GM23338 (cell line): ENCODE data around the gene MLLT10. TPM values are rescaled to one million over a fixed set of nuclear protein-coding genes. Genes with fewer than 3 reads are reported as not detected.

Source experiments
- ATAC-seq: fragments of 200-7000 bp; cut with Tn5 transposase; 3 replicates; pipeline ENCODE4 v1.9.1; 2020
- DNase-seq: peaks from one replicate; pipeline ENCODE4 v3.0.0-alpha.2; 2015; ENCODE audit warnings: low spot score
- H2AFZ ChIP-seq: fragments of 200-600 bp; sonication (generic); 2 replicates; pipeline ENCODE4 v1.8.0; 2016; ENCODE audit warnings: antibody characterized with exemption, mild to moderate bottlenecking, moderate library complexity
- H3F3A ChIP-seq: fragments of 200-600 bp; sonication (generic); replicated peaks from 2 replicates; pipeline ENCODE4 v1.8.0; 2017; ENCODE audit warnings: antibody characterized with exemption, mixed run types, low read depth
- H3K27ac ChIP-seq: fragments of 200-600 bp; sonication (generic); 2 replicates; pipeline ENCODE4 v1.6.1; 2016; ENCODE audit warnings: low read depth
- H3K27me3 ChIP-seq: fragments of 200-600 bp; sonication (generic); 2 replicates; pipeline ENCODE4 v1.8.0; 2016; ENCODE audit warnings: mild to moderate bottlenecking, mixed run types, moderate library complexity; ENCODE audit not compliant: insufficient read depth
- H3K36me3 ChIP-seq: fragments of 200-600 bp; sonication (generic); 2 replicates; pipeline ENCODE4 v1.8.0; 2016; ENCODE audit warnings: mild to moderate bottlenecking; ENCODE audit not compliant: insufficient read depth
- H3K4me1 ChIP-seq: fragments of 200-600 bp; sonication (generic); 2 replicates; pipeline ENCODE4 v1.8.0; 2016; ENCODE audit warnings: mild to moderate bottlenecking, moderate library complexity; ENCODE audit not compliant: insufficient read depth
- H3K4me2 ChIP-seq: fragments of 200-600 bp; sonication (generic); 2 replicates; pipeline ENCODE4 v1.7.1; 2017; ENCODE audit warnings: mixed run types
- H3K4me3 ChIP-seq: fragments of 200-600 bp; sonication (generic); 2 replicates; pipeline ENCODE4 v1.6.1; 2016; ENCODE audit warnings: mixed run types
- H3K79me2 ChIP-seq: fragments of 200-600 bp; sonication (generic); replicated peaks from 2 replicates; pipeline ENCODE4 v1.8.0; 2017; ENCODE audit warnings: mild to moderate bottlenecking; ENCODE audit not compliant: insufficient read depth
- H3K9me2 ChIP-seq: fragments of 200-600 bp; sonication (generic); 2 replicates; pipeline ENCODE4 v1.8.0; 2017; ENCODE audit not compliant: insufficient read depth
- H4K20me1 ChIP-seq: fragments of 200-600 bp; sonication (generic); replicated peaks from 2 replicates; pipeline ENCODE4 v1.8.0; 2017; ENCODE audit warnings: mild to moderate bottlenecking; ENCODE audit not compliant: insufficient read depth
- H3K27ac Mint-ChIP-seq: 2 replicates; pipeline ENCODE4 v1.8.0; 2020; ENCODE audit warnings: inconsistent platforms, mild to moderate bottlenecking, moderate library complexity, mixed read lengths
- H3K27me3 Mint-ChIP-seq: 3 replicates; pipeline ENCODE4 v1.8.0; 2022; ENCODE audit warnings: low read depth, mild to moderate bottlenecking, moderate library complexity, mixed read lengths, inconsistent platforms; ENCODE audit not compliant: insufficient read depth, poor library complexity
- H3K36me3 Mint-ChIP-seq: 3 replicates; pipeline ENCODE4 v1.8.0; 2021; ENCODE audit warnings: low read depth, mild to moderate bottlenecking, inconsistent platforms, moderate library complexity, mixed read lengths
- H3K4me1 Mint-ChIP-seq: 3 replicates; pipeline ENCODE4 v1.8.0; 2020; ENCODE audit warnings: mild to moderate bottlenecking, inconsistent platforms, mixed read lengths
- H3K4me3 Mint-ChIP-seq: 3 replicates; pipeline ENCODE4 v1.8.0; 2021; ENCODE audit warnings: moderate library complexity, mild to moderate bottlenecking, inconsistent platforms, mixed read lengths
- H3K9me3 Mint-ChIP-seq: 3 replicates; pipeline ENCODE4 v1.8.0; 2020; ENCODE audit warnings: moderate library complexity, mild to moderate bottlenecking, inconsistent platforms, mixed read lengths
- CTCF ChIP-seq, 2 experiments: fragments of 200-600 bp in 1 of 2; sonication (generic) in 1 of 2; conservative IDR thresholded peaks; 2 replicates each; pipeline versions ENCODE4 v1.5.1 to v1.6.1; 2016 to 2017; ENCODE audit warnings: antibody characterized with exemption in 2 of 2, low read depth in 2 of 2, mild to moderate bottlenecking in 2 of 2, moderate library complexity in 1 of 2
- ZNF114 ChIP-seq: fragments of 250-450 bp; sonication (Bioruptor Pico); IDR thresholded peaks from 2 replicates; pipeline ENCODE4 v1.5.0; 2020; ENCODE audit warnings: mild to moderate bottlenecking, moderate library complexity
- microRNA counts: library from miRNA; unstranded; fragments of <30 nt; microRNA quantifications from one replicate; lab custom pipeline; 2017
- microRNA-seq: library from miRNA; unstranded; fragments of <30 nt; microRNA quantifications from one replicate; pipeline ENCODE4, GENCODE V29; 2017
- polyA plus RNA-seq: library from polyadenylated mRNA; unstranded; fragments of >200 nt; fragmentation: Nextera tagmentation; extraction: Ambion mirVana; gene quantifications from 2 replicates; pipeline ENCODE4 v1.2.1, GENCODE V29; 2016
- small RNA-seq: library from RNA; depleted of rRNA; stranded (forward); fragments of <200 nt; gene quantifications from one replicate; pipeline ENCODE3, GENCODE V24; 2014; ENCODE audit warnings: low replicate concordance
- total RNA-seq: library from RNA; depleted of rRNA; stranded (reverse); fragments of >200 nt; shearing (Covaris generic); gene quantifications from 2 replicates; pipeline ENCODE4 v1.2.3, GENCODE V29; 2014; rRNA removed

The MLLT10 gene
- total and polyA plus RNA-seq, 2 experiments from 2014 or later, result 28.8 to 55.4 TPM

GRCh38 chr10:21791276-21791675 is 257.2 kb downstream of the MLLT10 start:
- Mint-ChIP-seq H3K9me3 (no peaks in the 10 kb centered on the region), H3K4me1 (no peaks in the 10 kb centered on the region), H3K27me3 (no peaks in the 10 kb centered on the region), H3K36me3 (no peaks in the 10 kb centered on the region), H3K27ac (no peak overlapping the region), H3K4me3 (no peak overlapping the region)
- Histone ChIP-seq H3K36me3 (no peaks in the 10 kb centered on the region), H3K79me2 (no peaks in the 10 kb centered on the region), H2AFZ (no peak overlapping the region), H3K4me2 (no peak overlapping the region), H3F3A (no peaks in the 10 kb centered on the region), H3K4me1 (no peaks in the 10 kb centered on the region), H3K27me3 (no peaks in the 10 kb centered on the region), H4K20me1 (no peaks in the 10 kb centered on the region), H3K4me3 (no peak overlapping the region), H3K9me2 (no peaks in the 10 kb centered on the region; the same call in 1 of the 2 replicates), H3K27ac (no peak overlapping the region)
- ATAC-seq (no peak), DNase-seq (no peak)
- TF ChIP-seq ZNF114 (no peak), CTCF (conservative IDR thresholded peaks at IDR 0.05; ENCODE audit: low read depth in 2 of 2) (no peak)

MicroRNAs encoded within 50 kb of the gene (microRNA counts, 767-probe panel; counts per million panel counts)
- microRNA hsa-miR-1915-3p (lab: Ali Mortazavi, UCI), result not detected

Small RNA genes lying within 50 kb of the gene (microRNA-seq; reads per million reads assigned to microRNA genes)
- 4.7 reads per million, percentile 20 among the genes with 10 or more reads in this experiment for gene MIR1915

Small RNA genes lying within 50 kb of the gene (small RNA-seq; reads per million reads assigned to genes)
- gene MIR1915 (not detected), gene RN7SKP219 (not detected), gene RNU6-1141P (0.10 reads per million), gene RNU6-306P (not detected)

Other genes starting within 250 kb of the MLLT10 start
- 2.3 and 3.5 TPM in 2 replicates for gene SKIDA1, start 8.6 kb upstream of the MLLT10 start, total RNA-seq
- gene SKIDA1, start 8.6 kb upstream of the MLLT10 start, polyA plus RNA-seq, result 0.94 and 1.5 TPM in 2 replicates